NCI-H345 treated with DMSO at 0.1 percent for 48 hours (cell line): ENCODE data around the gene KAZN.

Experiments
- DNase-seq: peaks from one replicate; lab custom pipeline; 2025; ENCODE audit not compliant: unreplicated experiment; lab: John Stamatoyannopoulos, UW

Gene KAZN

DNA sequence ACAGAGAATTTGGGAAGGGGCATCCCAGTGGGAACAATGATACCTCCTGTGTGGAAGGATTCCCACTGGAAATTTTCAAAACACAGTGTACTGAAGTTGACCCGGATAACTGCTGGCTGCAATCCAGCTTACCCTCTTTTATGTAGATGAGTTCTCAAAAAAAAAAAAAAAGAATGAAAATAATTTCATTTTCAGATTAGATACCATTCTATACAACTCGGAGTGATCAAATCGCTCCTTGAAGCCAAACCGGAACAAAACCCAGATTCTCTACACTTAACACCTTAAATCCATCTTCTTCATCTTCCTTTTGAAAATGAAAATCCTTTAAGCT, 69.1 kb downstream of the KAZN start:
- DNase-seq = no peak

DNA sequence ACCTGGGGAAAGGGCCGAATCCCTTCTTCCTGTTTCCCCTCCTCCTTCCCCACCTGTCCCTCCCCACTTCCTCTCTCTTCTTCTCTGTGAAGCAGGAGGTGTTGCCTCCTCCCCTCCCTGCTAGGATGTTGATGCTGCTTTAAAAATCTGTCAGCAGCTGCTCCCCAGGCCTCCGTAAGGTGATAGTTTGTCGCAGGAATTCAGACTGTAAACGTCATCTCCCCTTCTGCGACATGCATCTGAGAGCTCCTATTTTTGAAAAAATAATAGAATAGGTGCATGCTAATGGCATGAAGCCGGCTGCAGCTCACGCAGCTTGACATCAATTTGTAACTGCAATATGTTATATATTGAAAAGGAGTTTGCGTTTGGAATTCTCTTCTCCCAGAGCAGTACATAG, 70.1 kb downstream of the KAZN start:
- no peak for DNase-seq

DNA sequence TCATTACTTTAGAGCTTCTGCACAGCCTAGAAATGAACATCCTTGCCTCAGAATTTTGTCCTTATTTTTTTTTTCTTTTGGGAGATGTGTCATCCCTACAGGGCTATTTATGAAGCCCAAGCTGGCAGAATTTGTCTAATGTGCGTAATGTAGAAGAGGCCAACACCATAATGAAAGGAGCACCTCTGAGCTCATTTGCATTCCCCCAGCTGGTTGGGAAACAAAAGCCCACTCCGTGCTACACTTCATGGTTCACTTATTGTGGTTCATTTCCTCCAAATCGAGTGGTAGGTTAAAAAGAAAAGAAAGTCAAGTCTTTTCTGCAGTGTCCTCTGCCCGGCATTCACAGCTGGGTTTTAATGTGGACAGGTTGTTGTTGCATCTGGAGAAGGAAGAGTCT, 73.5 kb downstream of the KAZN start:
- DNase-seq = peak; percentile 10

DNA sequence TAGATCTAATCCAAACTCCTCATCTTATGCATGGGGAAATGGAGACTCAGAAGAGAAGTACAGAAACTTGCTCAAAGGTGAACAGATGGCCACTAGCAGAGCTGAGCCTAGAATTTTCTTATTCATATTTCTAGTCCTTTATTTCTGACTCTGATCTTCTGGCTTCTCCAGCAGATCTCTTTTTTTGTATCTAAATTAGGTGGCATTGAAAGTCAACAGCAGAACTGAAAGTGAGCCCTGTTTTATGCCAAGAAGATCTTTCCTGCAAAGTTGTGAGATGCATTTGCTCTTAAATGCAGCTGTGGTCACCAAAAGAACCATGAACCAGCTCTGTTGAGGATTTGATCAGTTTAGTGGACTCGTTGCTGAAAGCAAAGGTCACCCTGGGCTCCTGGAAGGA, 75.5 kb downstream of the KAZN start:
- no peak for DNase-seq

DNA sequence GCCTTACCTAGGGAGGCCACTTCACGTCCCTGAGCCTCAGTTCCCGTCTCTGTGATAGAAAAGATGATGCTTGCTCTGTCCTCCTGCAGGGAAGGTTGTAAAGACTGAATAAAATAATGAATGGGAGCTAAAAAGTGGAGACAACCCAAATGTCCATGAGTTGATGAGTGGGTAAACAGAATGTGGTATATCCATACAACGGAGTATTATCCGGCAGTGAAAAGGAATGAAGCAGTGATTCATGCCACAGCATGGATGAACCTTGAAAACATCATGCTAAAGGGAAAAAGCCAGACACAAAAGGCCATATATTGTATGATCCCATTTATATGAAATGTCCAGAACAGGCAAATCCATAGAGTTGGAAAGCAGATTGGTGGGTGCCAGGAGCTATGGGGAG, 77.9 kb downstream of the KAZN start:
- DNase-seq = no peak

DNA sequence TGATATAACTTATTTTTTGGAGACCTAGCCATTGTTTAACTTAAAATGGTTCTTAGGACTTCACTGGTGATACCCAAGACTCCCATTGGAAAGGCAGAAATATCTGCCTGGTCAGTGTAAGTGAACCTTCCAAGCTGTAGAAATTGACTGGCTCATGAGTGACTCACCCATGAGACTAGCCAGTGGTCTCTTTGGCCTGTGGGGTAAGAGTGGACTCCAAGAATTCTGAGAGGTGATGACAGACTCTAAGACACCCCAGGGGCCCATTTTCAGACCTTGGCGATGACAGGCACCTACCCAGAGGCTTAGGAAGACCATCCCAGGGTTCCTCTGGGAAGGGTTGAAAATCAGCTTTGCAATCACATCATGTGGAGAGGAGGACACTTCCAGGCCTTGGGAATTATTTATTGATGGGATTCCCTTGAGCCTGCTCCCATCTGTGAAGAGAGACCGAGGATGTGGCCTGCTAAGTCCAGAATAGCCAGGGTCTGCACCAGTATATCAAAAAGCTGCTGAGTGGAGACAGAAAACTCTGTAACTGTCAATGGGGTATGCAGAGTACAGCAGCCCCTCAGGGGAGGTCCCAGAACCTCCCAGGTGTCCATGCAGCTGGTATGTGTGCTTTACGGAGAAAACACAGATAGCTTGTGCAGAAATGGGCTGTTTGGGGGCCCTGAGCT, 78.9 kb downstream of the KAZN start:
- no peak for DNase-seq

DNA sequence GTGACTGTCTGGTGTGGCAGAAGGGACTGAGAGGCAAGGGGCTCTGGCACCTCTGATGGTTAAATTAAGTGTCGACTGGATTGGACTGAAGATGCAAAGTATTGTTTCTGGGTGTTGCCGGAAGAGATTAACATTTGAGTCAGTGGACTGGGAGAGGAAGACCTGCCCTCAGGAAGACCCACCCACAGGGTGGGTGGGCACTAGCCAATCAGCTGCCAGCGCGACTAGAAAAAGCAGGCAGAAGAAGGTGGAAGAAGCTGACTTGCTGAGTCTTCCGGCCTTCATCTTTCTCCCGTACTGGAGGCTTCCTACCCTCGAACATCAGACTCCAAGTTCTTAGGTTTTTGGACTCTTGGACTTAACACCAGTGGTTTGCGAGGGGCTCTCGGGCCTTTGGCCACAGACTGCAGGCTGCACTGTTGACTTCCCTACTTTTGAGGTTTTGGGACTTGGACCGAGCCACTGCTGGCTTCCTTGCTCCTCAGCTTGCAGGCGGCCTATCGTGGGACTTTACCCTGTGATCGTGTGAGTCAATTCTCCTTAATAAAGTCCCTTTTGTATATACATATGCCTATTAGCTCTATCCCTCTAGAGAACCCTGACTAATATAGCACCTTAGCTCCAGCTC, 79.6 kb downstream of the KAZN start:
- DNase-seq = no peak

DNA sequence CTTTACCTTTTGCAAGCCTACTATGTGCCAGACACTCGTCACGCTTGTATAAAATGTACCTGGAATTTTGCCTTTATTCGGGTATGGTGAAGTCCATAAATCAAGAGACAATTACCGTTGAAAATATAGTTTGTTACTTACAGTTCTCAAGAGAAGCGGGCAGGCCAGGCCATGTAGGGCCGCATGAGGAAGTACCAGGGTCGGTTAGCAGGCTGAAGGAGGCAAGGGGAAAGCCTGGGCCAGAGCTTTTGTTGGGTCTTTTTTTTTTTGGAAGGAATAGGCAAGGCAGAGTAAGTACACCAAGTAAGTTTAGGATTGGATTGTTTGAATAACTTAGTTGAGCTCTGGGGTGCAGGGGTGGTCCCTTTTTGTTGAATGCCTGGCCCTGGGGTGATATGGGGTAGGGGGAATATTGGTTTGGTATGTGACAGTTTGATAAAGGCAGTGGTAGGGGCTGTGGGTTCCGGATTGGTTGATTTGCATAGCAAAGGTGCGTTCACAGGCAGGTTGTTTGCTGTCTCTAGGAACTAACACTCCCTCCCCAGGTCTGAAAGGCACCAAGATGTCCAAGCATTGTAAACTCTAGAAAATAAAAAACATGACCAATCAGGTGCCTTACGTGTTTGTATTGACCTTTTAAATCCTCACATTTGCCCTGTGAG, 80.7 kb downstream of the KAZN start:
- DNase-seq = no peak

DNA sequence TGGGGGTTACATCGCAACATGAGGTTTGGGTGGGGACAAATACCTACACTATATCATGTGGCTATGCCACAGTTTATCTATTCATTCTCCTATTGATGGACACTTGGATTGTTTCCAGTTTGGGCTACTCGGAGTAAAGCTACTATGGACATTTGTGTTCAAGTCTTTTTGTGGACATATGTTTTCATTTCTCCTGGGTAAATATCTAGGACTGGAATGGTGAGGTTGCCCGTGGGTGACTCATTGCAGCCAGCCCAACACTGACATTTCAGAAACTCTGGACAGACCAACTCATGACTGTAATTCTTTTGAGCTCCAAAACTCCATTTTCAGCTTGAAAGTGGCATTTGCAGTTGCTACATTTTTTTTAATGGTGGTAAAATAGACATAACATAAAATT, 82.7 kb downstream of the KAZN start:
- no peak for DNase-seq

DNA sequence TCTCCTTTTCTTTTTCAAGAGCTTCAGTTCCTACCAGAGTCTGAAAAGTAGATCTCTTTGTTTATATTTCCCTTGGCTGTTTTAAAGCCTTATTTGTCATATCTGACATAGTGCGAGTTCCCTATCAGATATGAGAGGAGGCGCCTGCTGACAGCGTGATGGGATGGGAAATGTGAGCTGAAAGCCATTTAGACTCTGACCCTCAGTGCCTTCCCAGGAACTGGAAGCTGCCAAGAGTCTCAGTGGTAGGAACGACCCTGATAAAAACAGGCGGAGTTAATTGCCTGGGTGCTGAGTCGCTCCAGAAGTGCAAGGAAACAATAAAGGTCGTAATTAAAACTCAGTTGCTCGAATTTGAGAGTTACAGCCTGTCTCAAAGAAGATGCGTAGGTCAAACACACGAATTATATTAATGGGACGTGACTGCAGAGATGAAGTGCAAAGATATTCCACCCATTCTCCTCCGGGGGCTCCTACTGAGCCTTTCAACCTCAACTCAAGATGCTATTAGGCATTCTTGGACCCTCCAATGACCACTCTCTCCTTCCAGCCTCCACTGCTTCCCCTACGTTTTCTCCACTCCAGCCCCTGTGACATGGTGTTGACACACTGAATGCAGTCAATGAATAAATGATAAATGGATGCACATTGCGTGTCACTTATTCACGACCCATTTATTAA, 84.6 kb downstream of the KAZN start:
- DNase-seq = no peak

DNA sequence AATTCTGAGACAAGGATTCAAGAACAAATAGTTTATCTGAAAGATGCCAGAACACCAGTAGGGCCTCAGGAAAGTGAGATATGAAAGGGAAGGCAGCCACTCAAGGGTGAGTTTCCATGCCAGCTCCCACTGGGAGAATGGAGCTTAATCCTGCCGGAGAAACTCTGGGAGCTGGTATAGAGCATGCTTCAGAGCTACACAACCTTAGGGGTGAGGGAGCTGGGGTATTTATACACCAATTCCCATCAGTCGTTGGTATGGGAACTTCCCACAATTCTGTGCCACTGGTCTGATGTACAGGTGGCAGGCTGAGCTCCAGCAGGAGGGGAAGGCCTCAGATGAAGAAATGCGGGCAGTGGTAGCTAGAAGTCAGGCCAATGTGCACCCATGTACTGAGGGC, 86.6 kb downstream of the KAZN start:
- no peak for DNase-seq

DNA sequence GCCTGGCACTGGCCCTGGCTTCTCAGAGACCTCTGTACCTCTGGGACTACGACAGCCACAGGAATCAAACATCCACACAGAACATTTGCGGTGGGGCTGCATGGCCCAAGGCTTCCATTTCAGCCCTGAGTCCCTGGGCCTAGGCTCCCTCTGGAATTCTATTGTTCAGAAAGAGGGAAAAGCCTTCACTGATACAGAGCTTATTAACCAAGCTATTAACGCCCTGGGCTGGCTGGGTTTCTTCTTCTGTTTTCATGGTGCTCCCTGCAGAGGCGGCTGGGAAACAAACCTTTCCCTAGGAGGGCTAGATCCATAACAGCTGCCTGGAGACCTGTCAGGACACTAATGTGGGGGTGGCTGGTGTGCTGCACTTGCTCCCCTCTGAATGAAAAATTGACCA, 88.2 kb downstream of the KAZN start:
- DNase-seq = no peak

DNA sequence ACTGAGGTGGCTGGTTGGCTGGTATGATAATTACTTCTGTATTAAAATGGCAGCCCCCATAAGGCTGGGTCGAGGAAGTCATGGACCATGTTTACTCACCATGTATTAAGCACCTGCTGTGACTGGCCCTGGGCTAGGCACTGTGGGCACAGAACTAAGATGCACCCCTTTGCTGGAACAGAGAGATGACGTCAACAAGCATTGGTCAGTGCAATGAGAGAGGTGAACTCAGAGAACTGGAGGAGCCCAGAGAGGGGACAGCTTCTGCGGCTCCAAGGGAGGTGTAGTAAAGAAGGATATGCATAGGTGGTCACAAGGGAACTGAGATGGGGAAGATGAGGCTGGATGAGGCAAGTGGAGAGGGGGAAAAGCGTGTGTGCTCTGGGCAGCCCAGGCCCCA, 88.7 kb downstream of the KAZN start:
- DNase-seq = no peak

DNA sequence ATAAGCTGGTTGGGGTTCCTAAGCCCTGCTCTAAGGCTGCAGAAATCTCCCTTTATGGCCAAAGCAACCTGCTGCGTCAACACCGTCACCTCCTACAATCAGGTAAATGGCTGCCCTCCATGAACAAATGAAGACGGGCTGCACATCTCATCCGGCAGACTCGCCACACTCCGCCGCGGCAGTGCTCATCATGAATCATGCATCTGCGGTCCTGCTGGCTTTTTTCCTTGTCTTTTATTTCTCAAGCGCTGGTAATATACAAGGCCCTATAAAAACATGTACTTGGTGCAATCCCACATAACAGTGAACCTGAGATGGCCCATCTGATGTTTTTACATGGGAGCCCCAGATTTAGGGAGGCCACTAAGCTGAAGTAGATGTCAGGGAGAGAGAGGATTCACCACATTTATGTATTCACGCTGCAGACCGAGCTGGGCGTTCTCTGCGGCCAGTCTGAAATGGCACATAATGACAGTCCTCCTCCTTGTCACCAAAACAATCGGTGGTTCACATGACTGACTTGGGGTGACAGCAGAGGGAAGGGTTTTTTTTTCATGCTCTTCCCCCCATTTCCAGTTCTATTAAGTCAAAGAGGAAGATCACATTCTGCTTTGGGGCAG, 91.6 kb downstream of the KAZN start:
- no peak for DNase-seq

DNA sequence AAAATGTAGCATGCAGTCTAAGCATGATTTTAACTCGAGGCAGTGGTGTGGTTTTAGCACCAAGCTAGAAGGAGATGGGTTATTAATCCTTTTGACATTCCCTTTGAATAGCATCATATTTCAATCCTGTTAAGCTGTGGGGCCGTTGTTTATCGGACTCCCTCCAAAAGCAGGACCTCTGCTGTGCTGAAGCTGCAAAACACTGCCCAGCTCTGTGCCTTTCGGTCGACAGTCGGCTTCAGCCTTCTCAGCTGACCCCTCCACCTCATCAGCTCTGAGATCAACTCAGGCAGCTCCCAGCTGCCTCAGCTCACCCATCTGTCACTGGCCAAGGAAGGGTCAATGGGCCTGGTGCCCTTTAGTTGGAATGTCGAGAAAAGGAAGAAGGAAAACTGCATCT, 95.5 kb downstream of the KAZN start:
- DNase-seq = no peak

DNA sequence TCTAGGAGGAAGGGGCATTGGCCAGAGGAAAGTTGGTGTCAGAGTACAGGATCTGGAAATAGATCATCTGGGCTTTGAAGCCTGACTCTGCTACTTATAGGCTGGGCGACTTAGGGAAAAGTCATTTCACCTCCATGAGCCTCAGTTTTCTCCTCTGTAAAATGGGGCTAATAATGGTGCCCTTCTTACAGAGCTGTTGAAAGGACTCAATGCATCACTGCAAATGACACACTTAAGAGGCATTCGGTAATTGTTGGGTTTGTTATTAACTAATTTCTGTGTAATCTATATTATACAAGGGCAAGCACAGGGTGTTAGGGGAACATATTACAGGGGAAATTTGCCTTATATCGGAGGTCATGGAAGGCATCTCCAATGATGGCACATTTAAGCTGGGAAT, 96.1 kb downstream of the KAZN start:
- DNase-seq = no peak

DNA sequence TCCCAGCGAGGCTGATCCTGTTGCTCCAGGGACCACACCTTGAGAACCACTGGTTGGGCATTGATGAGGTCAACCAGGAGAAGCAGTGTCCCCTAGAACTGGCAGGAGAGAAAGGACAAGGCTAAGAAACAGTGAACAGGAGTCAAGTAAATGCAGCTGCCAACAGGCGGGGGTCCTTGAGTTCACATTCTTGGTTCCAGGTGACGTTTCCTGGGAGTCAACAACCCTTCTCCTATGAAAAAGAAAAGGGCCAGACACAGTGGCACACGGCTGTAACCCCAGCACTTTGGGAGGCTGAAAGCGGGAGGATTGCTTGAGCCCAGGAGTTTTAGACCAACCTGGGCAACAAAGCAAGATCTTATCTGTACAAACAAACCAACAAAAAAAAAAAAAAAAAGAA, 98.3 kb downstream of the KAZN start:
- DNase-seq = no peak

DNA sequence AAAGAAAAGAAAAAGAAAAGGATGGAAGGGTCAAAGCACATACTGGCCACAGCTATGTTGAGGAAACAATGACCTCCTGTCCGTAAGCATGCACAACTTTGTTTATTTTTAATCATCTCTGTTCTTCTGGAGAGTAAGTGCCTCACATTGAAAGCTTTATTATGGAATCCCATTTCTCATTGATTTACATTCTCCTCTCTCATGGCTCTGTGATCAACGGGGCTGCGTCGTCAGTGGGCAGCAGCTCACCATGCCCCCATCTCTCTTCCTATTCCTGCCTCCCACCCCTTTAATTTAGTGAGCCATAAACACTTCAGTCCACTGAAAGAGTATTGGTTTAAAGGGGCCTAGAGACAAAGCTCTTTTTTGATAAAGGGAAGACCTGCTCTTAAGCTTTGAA, 98.9 kb downstream of the KAZN start:
- no peak for DNase-seq

DNA sequence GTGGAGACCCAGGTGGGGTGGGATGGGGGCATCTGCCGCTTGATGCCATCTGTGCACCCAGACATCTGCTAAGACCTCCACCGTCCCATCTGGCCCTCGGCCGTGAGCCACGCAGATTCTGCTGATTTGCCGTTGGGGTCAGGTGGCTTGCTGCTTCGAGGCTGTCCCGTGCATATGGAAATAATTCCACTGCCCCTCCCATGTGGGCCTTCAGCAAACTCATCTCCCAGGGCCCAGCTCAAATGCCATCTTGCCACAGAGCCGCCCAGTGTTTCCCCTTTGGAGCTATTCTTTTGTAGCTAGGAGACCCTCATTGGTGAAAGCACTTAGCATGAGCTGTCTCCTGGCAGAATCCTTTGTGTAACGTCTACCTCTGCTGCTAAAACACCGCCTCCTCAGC, 99.8 kb downstream of the KAZN start:
- DNase-seq = no peak

DNA sequence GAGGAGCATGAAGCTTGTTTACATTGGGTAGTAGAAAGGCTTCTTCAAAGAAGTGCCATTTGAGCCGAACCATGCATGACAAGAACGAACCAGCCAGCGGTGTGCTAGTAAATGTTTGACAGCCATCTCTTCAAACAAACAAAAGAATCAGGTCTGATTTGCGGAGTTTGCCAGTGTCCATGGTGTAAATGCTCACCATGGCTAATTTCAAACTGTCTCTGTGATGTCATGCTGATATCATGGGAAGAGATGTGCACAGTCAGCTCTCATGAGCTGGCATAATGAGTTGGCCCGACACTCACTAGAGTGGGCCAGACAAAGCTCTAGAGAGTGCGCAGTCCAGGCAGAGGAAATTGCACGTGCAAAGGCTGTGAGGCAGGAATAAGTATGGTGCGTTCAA, 101.1 kb downstream of the KAZN start:
- DNase-seq = peak; percentile 28

DNA sequence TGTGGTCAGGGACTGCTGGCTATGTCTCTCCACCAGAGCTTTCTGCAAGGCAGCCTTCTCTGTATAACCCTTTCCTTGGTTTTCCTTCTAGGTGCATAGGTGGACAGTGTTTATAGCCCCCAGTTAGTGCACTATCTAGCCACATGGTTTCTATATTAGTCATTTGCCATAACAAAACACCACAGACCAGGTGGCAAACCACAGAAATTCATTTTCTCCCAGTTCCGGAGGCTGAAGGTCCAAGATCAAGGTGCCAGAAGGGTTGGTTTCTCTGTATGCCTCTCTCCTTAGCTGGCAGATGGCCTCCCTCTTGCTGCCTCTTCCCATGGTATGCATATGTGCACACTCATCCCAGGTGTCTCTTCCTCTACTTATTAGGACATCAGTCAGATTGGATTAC, 106.4 kb downstream of the KAZN start:
- no peak for DNase-seq

DNA sequence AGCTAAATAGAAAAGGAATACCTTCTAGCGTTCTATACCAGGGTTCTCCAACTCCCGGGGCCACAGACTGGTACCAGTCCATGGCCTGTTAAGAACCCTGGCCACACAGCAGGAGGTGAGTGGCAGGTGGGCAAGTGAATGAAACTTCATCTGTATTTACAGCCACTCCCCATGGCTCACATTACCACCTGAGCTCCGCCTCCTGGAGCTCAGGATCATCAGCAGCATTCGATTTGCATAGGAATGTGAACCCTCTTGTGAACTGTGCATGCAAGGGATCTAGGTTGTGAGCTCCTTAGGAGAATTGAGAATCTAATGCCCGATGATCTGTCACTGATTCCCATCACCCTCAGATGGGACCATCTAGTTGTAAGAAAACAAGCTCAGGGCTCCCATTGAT, 107.3 kb downstream of the KAZN start:
- no peak for DNase-seq
